ENCODE results near the gene CSNK1D. TPM values are rescaled to one million over a fixed set of nuclear protein-coding genes. Genes with fewer than 3 reads are reported as not detected.

CSNK1D gene
- 55.1 and 77.7 TPM in 2 replicates for total RNA-seq

DNA sequence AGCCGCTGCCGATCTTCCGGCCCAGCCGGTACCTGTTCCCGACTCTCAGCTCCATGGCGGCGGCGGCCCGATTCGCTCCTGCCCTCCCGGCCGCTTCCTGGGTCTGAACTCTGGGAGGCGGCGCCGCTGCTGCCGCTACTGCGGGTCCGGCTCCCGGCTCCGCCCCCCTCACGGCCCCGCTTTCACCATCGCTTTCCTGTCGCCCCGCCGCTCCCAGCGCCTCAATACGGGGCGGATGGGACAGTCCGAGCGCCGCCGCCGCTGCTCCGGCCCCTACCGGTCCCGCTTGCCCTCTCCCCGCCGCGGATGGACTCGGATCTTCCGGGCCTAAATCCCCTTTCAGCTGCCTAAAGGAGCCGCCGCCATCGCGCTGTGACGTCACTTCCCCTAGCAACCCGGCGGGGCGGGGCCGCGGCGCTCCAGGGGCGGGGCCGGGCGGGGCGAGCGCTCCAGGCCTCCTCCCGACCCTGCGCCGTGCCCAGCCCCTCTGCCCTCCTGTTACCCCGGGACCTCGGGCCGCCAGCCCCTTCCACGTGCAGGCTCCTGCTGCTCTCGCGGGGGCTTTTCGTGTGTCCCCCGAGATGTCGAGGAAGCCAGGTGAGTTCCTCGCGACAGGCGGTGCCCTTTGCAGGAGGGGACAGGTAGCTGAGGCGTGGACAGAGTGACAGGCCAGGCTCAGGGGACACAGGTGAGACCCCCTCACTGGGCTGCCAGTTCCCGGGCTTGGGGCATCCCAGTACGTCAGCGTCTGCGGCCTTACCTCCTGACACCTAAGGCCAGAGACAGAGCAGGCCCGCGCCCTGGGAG is at the start of gene CSNK1D:
Gene CSNK1D, minus strand, starts transcription at position 374 of the 807 bp plus-strand sequence. Its CDS starts 319 bp downstream, at position 55.

DNA sequence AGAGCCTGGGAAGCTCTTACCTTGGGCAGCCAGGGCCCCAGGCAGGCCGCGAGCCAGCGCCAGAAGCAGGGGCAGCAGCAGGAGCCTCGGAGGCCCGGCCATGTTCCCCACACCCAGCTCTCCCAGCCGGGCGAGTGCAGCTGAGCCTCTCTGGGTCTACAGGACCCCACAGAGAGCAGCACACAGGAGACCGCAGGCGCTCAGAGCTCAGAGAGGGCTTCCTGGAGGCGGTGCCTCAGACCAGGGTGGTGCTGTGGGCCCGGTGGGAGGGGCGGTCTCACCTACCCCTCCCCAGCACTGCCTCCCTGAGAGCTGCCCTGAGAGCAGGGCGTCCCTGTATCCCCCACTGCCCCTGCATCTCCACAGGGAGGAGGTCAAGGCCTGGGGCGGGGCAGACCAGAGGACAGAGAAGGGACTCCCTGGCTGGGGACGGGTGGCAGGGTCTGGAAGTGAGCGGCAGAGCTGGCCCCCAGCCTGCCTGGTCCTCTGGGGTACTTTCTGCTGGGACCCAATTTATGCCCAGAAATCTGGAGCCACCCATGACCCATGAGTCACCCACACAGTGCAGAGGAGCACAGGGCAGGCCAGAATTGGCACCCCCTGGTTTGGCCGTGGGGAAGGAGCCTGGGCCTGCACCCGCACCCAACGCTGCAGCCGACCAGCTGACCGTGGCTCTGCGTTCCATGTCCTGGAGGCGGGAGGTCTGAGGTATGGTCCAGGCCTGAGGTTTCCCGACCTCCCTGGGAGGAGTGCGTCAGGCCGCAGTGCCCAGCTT is 44.1 kb upstream of the CSNK1D start, which contains the start of gene CD7:
Gene CD7, minus strand, starts transcription at position 215 of the 775 bp plus-strand sequence. Its CDS starts 113 bp downstream, at position 102.

DNA sequence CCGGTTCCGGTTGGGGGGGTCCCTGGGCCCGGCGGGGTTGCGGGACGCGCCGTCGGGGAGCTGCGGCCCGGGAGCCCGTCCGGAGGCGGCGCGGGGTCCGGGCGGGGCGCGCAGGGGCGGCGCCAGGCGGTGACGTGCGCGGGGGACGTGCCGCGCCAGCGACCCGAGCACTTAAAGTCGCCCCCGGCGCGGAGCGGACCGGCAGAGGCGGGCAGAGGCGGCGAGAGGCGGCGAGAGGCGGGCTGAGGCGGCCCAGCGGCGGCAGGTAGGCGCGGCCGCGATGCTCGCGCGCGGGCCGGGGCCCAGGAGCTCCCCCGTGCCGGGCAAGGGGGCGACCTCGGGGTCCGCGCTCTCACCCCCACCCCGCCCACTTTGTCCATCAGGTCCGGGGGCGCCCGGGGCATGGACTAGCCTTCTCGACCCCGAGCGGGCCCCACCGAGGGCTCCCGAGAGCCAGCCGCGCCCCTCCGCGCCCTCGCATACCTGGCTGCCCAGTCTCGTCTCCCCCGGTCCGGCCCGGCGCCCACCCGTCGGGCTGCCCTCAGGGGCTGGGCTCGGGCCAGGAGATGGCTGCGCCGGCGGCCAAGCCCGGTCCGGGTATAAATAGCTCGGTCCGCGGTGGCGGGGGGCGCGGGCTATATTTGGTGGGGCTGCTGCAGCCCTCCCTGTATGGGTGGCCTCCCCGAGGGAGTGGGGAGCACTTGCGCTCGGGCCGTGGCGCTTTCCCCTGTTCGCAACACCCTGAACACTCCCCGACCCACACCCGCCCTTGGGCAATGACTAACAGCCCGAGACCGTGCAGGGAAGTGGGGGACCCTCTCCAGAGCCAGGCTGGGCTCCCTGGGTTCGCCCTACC is 44.4 kb downstream of the CSNK1D start, which contains the start of gene SLC16A3:
Gene SLC16A3, plus strand, starts transcription at position 201 of the 856 bp plus-strand sequence. CDS start 6,967 bp downstream, outside the sequence.

GRCh38 chr17:82212331-82213250 is 60.9 kb downstream of the CSNK1D start, which contains the start of gene CCDC57:
Gene CCDC57, minus strand, starts transcription at chr17:82212842. Its CDS starts 10,898 bp downstream, at chr17:82201944.

Other genes with a start within 250 kb of the CSNK1D start
- 4.6 and 11.7 TPM in 2 replicates for gene RAC3, start 242.0 kb downstream of the CSNK1D start, total RNA-seq
- 25.3 and 37.0 TPM in 2 replicates for gene DCXR, start 236.0 kb downstream of the CSNK1D start, total RNA-seq
- gene RFNG, start 221.9 kb downstream of the CSNK1D start, total RNA-seq: 54.0 and 89.8 TPM in 2 replicates
- gene GPS1, start 221.8 kb downstream of the CSNK1D start, total RNA-seq: 75.1 and 103 TPM in 2 replicates
- 38.6 and 57.9 TPM in 2 replicates for gene DUS1L, start 207.9 kb downstream of the CSNK1D start, total RNA-seq
- gene FASN, start 175.5 kb downstream of the CSNK1D start, total RNA-seq: 126 and 301 TPM in 2 replicates
- gene CCDC57, start 60.9 kb downstream of the CSNK1D start, total RNA-seq: 14.5 and 18.1 TPM in 2 replicates
- gene SLC16A3, start 44.7 kb downstream of the CSNK1D start, total RNA-seq: 445 and 707 TPM in 2 replicates
- gene CD7, start 43.9 kb upstream of the CSNK1D start, total RNA-seq: 0.20 TPM in 1 of 2 replicates, not detected in the other
- 3.1 and 9.6 TPM in 2 replicates for gene SECTM1, start 60.1 kb upstream of the CSNK1D start, total RNA-seq
- 0.07 TPM in 1 of 2 replicates, not detected in the other for gene TEX19, start 85.5 kb upstream of the CSNK1D start, total RNA-seq
- gene UTS2R, start 98.1 kb upstream of the CSNK1D start, total RNA-seq: not detected in 2 replicates
- gene HEXD, start 144.6 kb upstream of the CSNK1D start, total RNA-seq: 8.3 and 9.5 TPM in 2 replicates
- 39.6 and 47.4 TPM in 2 replicates for gene OGFOD3, start 144.9 kb upstream of the CSNK1D start, total RNA-seq
- gene CYBC1, start 177.1 kb upstream of the CSNK1D start, total RNA-seq: 71.9 and 77.3 TPM in 2 replicates
- gene NARF, start 185.0 kb upstream of the CSNK1D start, total RNA-seq: 32.8 and 42.6 TPM in 2 replicates
- gene FOXK2, start 246.0 kb upstream of the CSNK1D start, total RNA-seq: 27.5 and 40.9 TPM in 2 replicates